Transverse colon (tissue), 4 donors: ENCODE data around the gene NOPCHAP1. TPM values are rescaled to one million over a fixed set of nuclear protein-coding genes. Genes with fewer than 3 reads are reported as not detected.

ENCODE experiments used
- total RNA-seq, 4 donors: library from RNA; depleted of rRNA; stranded (reverse); fragments of >200 nt; gene quantifications; one replicate each; pipeline ENCODE4 v1.1.0, GENCODE V29; 2016

NOPCHAP1 gene
- total RNA-seq, 4 donors from 2014 or later, result 0.37 to 5.7 (median 2.2) TPM

Other genes with a start within 250 kb of the NOPCHAP1 start
- 100 to 1,000 TPM in 3 of 4 donors, 10 to 100 TPM in 1; 31.6 to 154 (median 129) TPM for gene SLC41A2, start 28.0 kb upstream of the NOPCHAP1 start, total RNA-seq
- gene ALDH1L2, start 98.1 kb downstream of the NOPCHAP1 start, total RNA-seq, result 1 to 10 TPM in 3 of 4 donors, under 1 TPM in 1; 0.37 to 4.8 (median 2.3) TPM
- gene WASHC4, start 121.4 kb downstream of the NOPCHAP1 start, total RNA-seq, result 10 to 100 TPM; 18.0 to 70.3 (median 44.3) TPM
- 100 to 1,000 TPM in 3 of 4 donors, 10 to 100 TPM in 1; 81.4 to 410 (median 151) TPM for gene APPL2, start 249.9 kb downstream of the NOPCHAP1 start, total RNA-seq